ENCODE measurements around the gene SLC2A5. TPM values are rescaled to one million over a fixed set of nuclear protein-coding genes. Genes with fewer than 3 reads are reported as not detected.
A peak's percentile ranks its signal among the peaks of the same experiment; 100 is the strongest.
"Not testable (repeated sequence)": the region's sequence is repeated elsewhere in the genome, so short reads cannot be mapped to it uniquely, and the experiment has no call there.

SLC2A5 gene
- total RNA-seq, 1 experiment from 2014 or later, result not detected

- intact Hi-C loops (cut with micrococcal nuclease); H3K79me2 ChIP-seq (ENCODE audit: low read length); H4K20me1 ChIP-seq (ENCODE audit: low read length); DNase-seq; H3K9me2 ChIP-seq (replicated peaks; ENCODE audit: low read length); H3F3A ChIP-seq (ENCODE audit: low read length, unreplicated experiment); H3K27ac ChIP-seq (ENCODE audit: low read length); H3K9me3 ChIP-seq (ENCODE audit: low read length); POLR2A ChIA-PET (ENCODE audit: unreplicated experiment); H3K27me3 ChIP-seq (ENCODE audit: low read length); BruUV-seq (replicated peaks); H3K9ac ChIP-seq (ENCODE audit: low read length); H3K4me3 ChIP-seq (ENCODE audit: low read length); H3K4me2 ChIP-seq (ENCODE audit: low read length); H3K36me3 ChIP-seq (ENCODE audit: low read depth, low read length); H2AFZ ChIP-seq (ENCODE audit: low read length); ATAC-seq; H3K4me1 ChIP-seq (ENCODE audit: insufficient read depth, low read length): not testable (repeated sequence)
- CTCF ChIA-PET, result interaction anchor here (1.5 kb wide), 1 partner anchor 11 kb away, joined by 3 read pairs; no protein-coding TSS in a partner anchor
These were observed 75.3 kb downstream of the SLC2A5 start for GRCh38 chr1:8993962-8994675.

- DNase-seq (no peak), ATAC-seq (no peak)
- 0 out of 2 replicates have a peak, but pooled peaks cover 7% of the 10 kb centered on the region for H3K4me1 ChIP-seq (ENCODE audit: insufficient read depth, low read length)
- no TSS peak for BruUV-seq (replicated peaks)
- no peaks in the 10 kb centered on the region for H4K20me1 ChIP-seq (ENCODE audit: low read length)
- H3K4me3 ChIP-seq (ENCODE audit: low read length), result no peak overlapping the region
- H2AFZ ChIP-seq (ENCODE audit: low read length), result no peak overlapping the region
- no peaks in the 10 kb centered on the region for H3K27me3 ChIP-seq (ENCODE audit: low read length)
- no peak overlapping the region for H3K4me2 ChIP-seq (ENCODE audit: low read length)
- TF ChIP-seq EZH2phosphoT487 (IDR thresholded peaks at IDR 0.05; ENCODE audit: borderline replicate concordance, low read length) (no peak), CTCF (conservative IDR thresholded peaks at IDR 0.05; ENCODE audit: low read depth, low read length) (peak; percentile 49)
- no peaks in the 10 kb centered on the region for H3K9me3 ChIP-seq (ENCODE audit: low read length)
- H3K9ac ChIP-seq (ENCODE audit: low read length), result no peak overlapping the region
- H3F3A ChIP-seq (ENCODE audit: low read length, unreplicated experiment), result no peaks in the 10 kb centered on the region
- ChIA-PET CTCF (interaction anchor here (0.6 to 0.7 kb wide), 2 partner anchors 11 to 30 kb away, joined by 3 to 4 read pairs; no protein-coding TSS in a partner anchor), POLR2A (ENCODE audit: unreplicated experiment) (no interaction called here)
- H3K27ac ChIP-seq (ENCODE audit: low read length), result no peak overlapping the region
- H3K79me2 ChIP-seq (ENCODE audit: low read length), result no peaks in the 10 kb centered on the region
- intact Hi-C loops (cut with micrococcal nuclease), result no loop called here
- no peaks in the 10 kb centered on the region for H3K36me3 ChIP-seq (ENCODE audit: low read depth, low read length)
- H3K9me2 ChIP-seq (replicated peaks; ENCODE audit: low read length), result no peaks in the 10 kb centered on the region
These were observed 76.3 kb downstream of the SLC2A5 start for GRCh38 chr1:8992936-8993687.

- no peak for TF ChIP-seq EZH2phosphoT487 (IDR thresholded peaks at IDR 0.05; ENCODE audit: borderline replicate concordance, low read length)
- no peak for TF ChIP-seq CTCF (conservative IDR thresholded peaks at IDR 0.05; ENCODE audit: low read depth, low read length)
- TF ChIP-seq EZH2 (IDR thresholded peaks at IDR 0.05; ENCODE audit: low read length, unreplicated experiment), result no peak
- Histone ChIP-seq H3K79me2 (ENCODE audit: low read length) (no peaks in the 10 kb centered on the region), H3K27ac (ENCODE audit: low read length) (no peak overlapping the region), H3K27me3 (ENCODE audit: low read length) (no peaks in the 10 kb centered on the region), H3K4me1 (ENCODE audit: insufficient read depth, low read length) (peaks cover 27% of the 10 kb centered on the region), H2AFZ (ENCODE audit: low read length) (peak overlapping the region; percentile 40; the same call in 1 of the 2 replicates), H3K9ac (ENCODE audit: low read length) (no peak overlapping the region), H3K4me2 (ENCODE audit: low read length) (no peak overlapping the region), H3F3A (ENCODE audit: low read length, unreplicated experiment) (no peaks in the 10 kb centered on the region), H4K20me1 (ENCODE audit: low read length) (no peaks in the 10 kb centered on the region), H3K9me2 (replicated peaks; ENCODE audit: low read length) (no peaks in the 10 kb centered on the region), H3K9me3 (ENCODE audit: low read length) (no peaks in the 10 kb centered on the region), H3K36me3 (ENCODE audit: low read depth, low read length) (no peaks in the 10 kb centered on the region), H3K4me3 (ENCODE audit: low read length) (no peak overlapping the region)
- DNase-seq (peak; percentile 46), ATAC-seq (peak; percentile 18; the same call in 1 of the 2 replicates)
- intact Hi-C loops (cut with micrococcal nuclease), result loop anchor here (5.0 kb wide), 1 partner anchor 118 kb away; no protein-coding TSS in a partner anchor
- CTCF ChIA-PET, result interaction anchor here (1.7 kb wide), 1 partner anchor 15 kb away, joined by 9 read pairs; no protein-coding TSS in a partner anchor
- POLR2A ChIA-PET (ENCODE audit: unreplicated experiment), result no interaction called here
- no TSS peak for BruUV-seq (replicated peaks)
These were observed 79.6 kb downstream of the SLC2A5 start for GRCh38 chr1:8989821-8990220.

Data from PC-3 (cell line).